ENCODE data around the gene LHX3. TPM values are rescaled to one million over a fixed set of nuclear protein-coding genes. Genes with fewer than 3 reads are reported as not detected.

Gene LHX3
- polyA plus RNA-seq, 2 of the 4 experiments (the other 2 are of a cell fraction) = 0.03 TPM; not detected in 1

- CTCF ChIA-PET = interaction anchor here (0.7 to 2.2 kb wide), 10 partner anchors 8 to 275 kb away, joined by 3 to 9 read pairs (median 4); no protein-coding TSS in a partner anchor
- FAIRE-seq (no peak), DNase-seq (ENCODE audit: low read depth in 1 of 2, low spot score in 1 of 2) (no peak), ATAC-seq (no peak)
- H3K4me2 ChIP-seq = no peak overlapping the region
- POLR2A ChIA-PET = no interaction called here
- H3K4me3 ChIP-seq = no peak overlapping the region
- H3K4me1 ChIP-seq = peaks cover 17% of the 10 kb centered on the region
- no peak overlapping the region for H3K27ac ChIP-seq
- WGBS (ENCODE audit: missing lambda C conversion rate) = 96% methylated on average over 8 of the region's 8 CpGs
- TF ChIP-seq CBX8 (IDR thresholded peaks at IDR 0.05) (no peak), FOXS1 (CRISPR knock-in tag; IDR thresholded peaks at IDR 0.05) (no peak), BHLHE40 (IDR thresholded peaks at IDR 0.05; ENCODE audit: low read depth, low read length) (no peak), MAZ (IDR thresholded peaks at IDR 0.05; ENCODE audit: borderline replicate concordance, low read depth, low read length) (no peak), SMC3 (IDR thresholded peaks at IDR 0.05) (no peak), CHD4 (IDR thresholded peaks at IDR 0.05; ENCODE audit: borderline replicate concordance) (no peak), CTCF (IDR thresholded peaks at IDR 0.05) (no peak), EHF (CRISPR knock-in tag; IDR thresholded peaks at IDR 0.05) (no peak), HES2 (IDR thresholded peaks at IDR 0.05) (no peak), ZC3H11A (IDR thresholded peaks at IDR 0.05) (no peak), NPAS2 (CRISPR knock-in tag; IDR thresholded peaks at IDR 0.05; ENCODE audit: borderline replicate concordance) (no peak), JUN (IDR thresholded peaks at IDR 0.05) (no peak), KDM5A (IDR thresholded peaks at IDR 0.05) (no peak), HEYL (CRISPR knock-in tag; IDR thresholded peaks at IDR 0.05) (no peak)
- TF ChIP-seq, protein P1, sequence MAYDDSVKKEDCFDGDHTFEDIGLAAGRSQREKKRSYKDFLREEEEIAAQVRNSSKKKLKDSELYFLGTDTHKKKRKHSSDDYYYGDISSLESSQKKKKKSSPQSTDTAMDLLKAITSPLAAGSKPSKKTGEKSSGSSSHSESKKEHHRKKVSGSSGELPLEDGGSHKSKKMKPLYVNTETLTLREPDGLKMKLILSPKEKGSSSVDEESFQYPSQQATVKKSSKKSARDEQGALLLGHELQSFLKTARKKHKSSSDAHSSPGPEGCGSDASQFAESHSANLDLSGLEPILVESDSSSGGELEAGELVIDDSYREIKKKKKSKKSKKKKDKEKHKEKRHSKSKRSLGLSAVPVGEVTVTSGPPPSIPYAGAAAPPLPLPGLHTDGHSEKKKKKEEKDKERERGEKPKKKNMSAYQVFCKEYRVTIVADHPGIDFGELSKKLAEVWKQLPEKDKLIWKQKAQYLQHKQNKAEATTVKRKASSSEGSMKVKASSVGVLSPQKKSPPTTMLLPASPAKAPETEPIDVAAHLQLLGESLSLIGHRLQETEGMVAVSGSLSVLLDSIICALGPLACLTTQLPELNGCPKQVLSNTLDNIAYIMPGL (CRISPR knock-in tag; IDR thresholded peaks at IDR 0.05; ENCODE audit: borderline replicate concordance) = no peak
- H3K9me3 ChIP-seq = no peaks in the 10 kb centered on the region
Observed at GRCh38 chr9:136242248-136242647, 37.3 kb upstream of the LHX3 start.

DNA sequence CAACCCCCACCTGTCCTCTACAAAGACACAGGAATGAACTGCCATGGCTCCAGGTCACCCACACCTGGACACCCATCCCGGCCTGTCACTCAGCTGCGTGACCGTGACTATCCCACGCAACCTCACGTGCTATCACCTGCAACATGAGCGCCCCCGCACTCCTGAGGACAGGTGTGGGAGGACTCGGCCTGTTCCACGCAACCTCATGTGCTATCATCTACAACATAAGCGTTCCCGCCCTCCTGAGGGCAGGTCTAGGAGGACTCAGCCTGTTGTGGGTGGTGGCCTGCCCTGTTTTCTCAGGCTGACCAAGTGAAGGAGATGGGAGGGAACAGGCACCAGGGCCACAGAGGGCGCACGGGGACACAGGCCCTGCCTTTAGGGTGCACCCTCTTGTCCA lies 36.6 kb upstream of the LHX3 start:
- ChIA-PET POLR2A (no interaction called here), CTCF (interaction anchor here (0.9 to 1.6 kb wide), 2 partner anchors 42 to 71 kb away, joined by 3 read pairs; no protein-coding TSS in a partner anchor)
- Histone ChIP-seq H3K4me1 (peaks cover 17% of the 10 kb centered on the region), H3K4me3 (no peak overlapping the region), H3K27ac (no peak overlapping the region), H3K4me2 (no peak overlapping the region), H3K9me3 (no peaks in the 10 kb centered on the region)
- no peak for ATAC-seq
- TF ChIP-seq TP53 (CRISPR knock-in tag; IDR thresholded peaks at IDR 0.05) (no peak), NR3C1 (IDR thresholded peaks at IDR 0.05) (no peak), ZNF302 (CRISPR knock-in tag; IDR thresholded peaks at IDR 0.05) (no peak), ZFP36 (IDR thresholded peaks at IDR 0.05; ENCODE audit: borderline replicate concordance, partially characterized antibody) (no peak), CTCF (IDR thresholded peaks at IDR 0.05) (no peak), RFX5 (IDR thresholded peaks at IDR 0.05) (no peak), HOXB5 (CRISPR knock-in tag; IDR thresholded peaks at IDR 0.05) (no peak), RAD21 (conservative IDR thresholded peaks at IDR 0.05 in 1 of 2, IDR thresholded peaks at IDR 0.05 in 1 of 2) (no peak), HOXA7 (CRISPR knock-in tag; IDR thresholded peaks at IDR 0.05) (no peak), ATOH8 (CRISPR knock-in tag; IDR thresholded peaks at IDR 0.05; ENCODE audit: low read depth) (no peak), MAFK (IDR thresholded peaks at IDR 0.05; ENCODE audit: partially characterized antibody) (no peak)
- no peak for DNase-seq (ENCODE audit: low read depth in 1 of 2, low spot score in 1 of 2)
- 97% methylated on average over 12 of the region's 13 CpGs for WGBS (ENCODE audit: missing lambda C conversion rate)
- no peak for FAIRE-seq
